GM12892 (cell line): Measurements from ENCODE around the gene C1orf210.

Experiments
- DNase-seq: peaks from one replicate; pipeline ENCODE4 v3.0.0; 2011; ENCODE audit not compliant: insufficient read length
- FAIRE-seq: peaks from 2 replicates; lab custom pipeline; 2011; peaks lifted over from hg19 to GRCh38; lab: Jason Lieb, UNC
- POLR2A ChIP-seq: IDR thresholded peaks from 2 replicates; pipeline ENCODE4 v1.6.1; 2011; ENCODE audit warnings: low read depth, low read length, control low read depth
- POLR2AphosphoS5 ChIP-seq: IDR thresholded peaks from 2 replicates; pipeline ENCODE4 v1.6.1; 2011; ENCODE audit warnings: low read depth, low read length, control low read depth
- TAF1 ChIP-seq: IDR thresholded peaks from 2 replicates; pipeline ENCODE4 v1.6.1; 2011; ENCODE audit warnings: low read depth, mild to moderate bottlenecking, control low read depth, low read length, borderline replicate concordance

C1orf210 gene

GRCh38 chr1:43292216-43292615 lies 6.8 kb upstream of the C1orf210 start:
- FAIRE-seq (no peak), DNase-seq (no peak)
- no peak for TF ChIP-seq POLR2AphosphoS5
- no peak for TF ChIP-seq TAF1
- TF ChIP-seq POLR2A = no peak

- no peak for FAIRE-seq
- TF ChIP-seq POLR2A (no peak), TAF1 (no peak), POLR2AphosphoS5 (no peak)
- DNase-seq = no peak
Observed at GRCh38 chr1:43288785-43289706, 3.7 kb upstream of the C1orf210 start.

- DNase-seq (no peak), FAIRE-seq (no peak)
- TF ChIP-seq TAF1 (no peak), POLR2A (no peak), POLR2AphosphoS5 (no peak)
Observed at GRCh38 chr1:43288058-43288784, 2.8 kb upstream of the C1orf210 start.

- DNase-seq (no peak), FAIRE-seq (no peak)
- TF ChIP-seq POLR2A (no peak), TAF1 (no peak), POLR2AphosphoS5 (no peak)
Observed at GRCh38 chr1:43286533-43286932, 1.2 kb upstream of the C1orf210 start.

DNA sequence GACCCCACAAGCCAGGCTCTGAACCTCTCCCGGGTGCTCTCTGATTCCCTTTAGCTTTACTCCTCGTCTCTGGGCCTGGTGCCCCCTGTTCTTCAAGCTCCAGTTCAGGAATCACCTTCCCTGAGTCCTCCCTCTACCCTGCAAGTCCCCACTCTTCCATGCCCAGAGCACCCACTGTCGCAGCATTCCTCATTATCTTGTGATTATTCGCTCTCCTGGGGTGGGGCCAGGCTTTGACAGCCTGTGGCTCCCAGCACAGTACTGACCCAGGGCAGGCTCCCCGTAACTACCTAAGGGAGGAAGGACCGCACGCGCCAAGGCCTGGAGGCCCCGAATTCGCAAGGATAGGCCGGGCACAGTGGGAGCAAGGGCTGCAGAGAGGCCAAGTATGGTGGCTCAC lies 734 bp upstream of the C1orf210 start:
- TF ChIP-seq POLR2AphosphoS5 (no peak), POLR2A (no peak), TAF1 (no peak)
- no peak for FAIRE-seq
- DNase-seq = no peak

DNA sequence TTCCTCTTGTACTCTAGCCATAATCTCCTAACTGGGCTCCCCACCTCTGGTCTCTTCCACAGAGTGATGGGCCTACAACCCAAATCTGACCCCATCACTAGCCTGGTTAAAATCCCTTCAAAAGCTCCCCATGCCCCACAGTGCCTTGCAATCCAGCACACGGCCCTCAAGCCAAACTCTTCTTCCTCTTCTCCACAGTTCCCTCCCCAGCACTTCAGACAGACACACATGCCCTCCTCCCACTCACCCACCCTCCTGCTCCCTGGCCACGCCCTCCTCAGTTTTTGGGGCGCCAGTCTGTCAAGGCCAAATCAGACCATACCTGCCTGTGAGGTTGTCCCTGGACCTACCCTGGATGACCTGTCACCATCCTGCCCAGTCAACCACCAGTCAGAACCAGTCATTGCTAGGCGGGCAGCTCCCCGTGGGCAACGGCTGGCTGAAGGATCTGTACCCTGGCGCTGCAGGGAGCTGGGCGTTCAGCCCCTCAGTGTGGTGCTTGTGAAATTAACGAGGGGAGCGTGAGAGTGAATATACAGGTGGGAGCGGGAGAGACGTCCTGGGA lies 753 bp downstream of the C1orf210 start:
- DNase-seq (no peak), FAIRE-seq (no peak)
- no peak for TF ChIP-seq POLR2AphosphoS5

GRCh38 chr1:43284065-43284464 lies 1.3 kb downstream of the C1orf210 start:
- DNase-seq = no peak
- no peak for TF ChIP-seq TAF1
- no peak for TF ChIP-seq POLR2A
- no peak for TF ChIP-seq POLR2AphosphoS5
- FAIRE-seq = no peak

DNA sequence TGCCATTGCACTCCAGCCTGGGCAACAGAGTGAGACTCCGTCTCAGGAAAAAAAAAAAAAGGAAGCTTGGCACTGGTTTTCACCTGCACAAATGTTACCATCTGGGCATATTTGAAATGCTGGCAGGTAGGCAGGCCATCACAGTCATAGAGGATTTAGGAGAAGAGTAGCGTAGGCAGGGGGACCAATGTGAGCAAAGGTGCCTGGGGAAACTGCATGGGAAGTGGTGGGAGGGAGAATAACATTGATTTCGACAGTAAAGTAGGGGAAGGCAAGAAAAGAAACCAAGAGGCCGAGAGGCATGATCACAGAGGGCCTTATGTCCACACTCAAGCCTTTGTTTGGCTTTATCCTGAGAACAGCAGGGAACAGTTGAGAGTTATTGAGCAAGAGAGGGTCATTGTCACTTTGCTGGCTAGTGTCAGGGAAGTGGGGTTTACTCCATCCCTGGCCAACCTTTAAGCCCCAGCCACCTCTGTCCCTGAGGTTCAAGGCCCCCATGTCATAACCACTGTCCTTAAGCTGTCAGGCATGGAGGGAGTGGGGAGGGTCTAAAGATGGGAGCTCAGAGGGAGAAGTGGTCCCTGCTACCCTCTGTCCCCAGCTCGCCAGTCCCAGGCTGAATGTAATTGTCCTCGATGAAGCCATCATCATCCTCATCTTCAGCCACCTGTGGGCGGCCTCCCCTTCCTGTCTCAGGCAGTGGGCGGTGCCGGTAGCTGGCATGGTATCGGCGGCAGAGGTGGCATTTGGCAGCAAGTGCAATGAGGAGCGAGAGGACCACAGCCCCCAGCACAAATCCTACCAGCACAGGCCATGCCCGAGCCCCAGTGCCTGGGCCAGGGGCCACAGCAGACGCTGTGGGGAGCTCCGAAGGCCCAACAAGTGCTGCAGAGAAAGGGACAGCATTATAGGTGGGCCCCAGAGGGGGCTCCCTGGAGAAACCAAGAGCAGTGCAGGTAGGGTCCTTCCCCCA lies 2.9 kb downstream of the C1orf210 start:
- TF ChIP-seq POLR2A (no peak), POLR2AphosphoS5 (no peak), TAF1 (no peak)
- DNase-seq (no peak), FAIRE-seq (no peak)

GRCh38 chr1:43280692-43281091 lies 4.7 kb downstream of the C1orf210 start:
- TF ChIP-seq POLR2AphosphoS5 (no peak), POLR2A (no peak), TAF1 (no peak)

GRCh38 chr1:43279666-43280065 lies 5.7 kb downstream of the C1orf210 start:
- FAIRE-seq = no peak
- DNase-seq = no peak
- TF ChIP-seq TAF1 = no peak
- TF ChIP-seq POLR2A = no peak
- TF ChIP-seq POLR2AphosphoS5 = no peak

More at GRCh38 chr1:43280692-43281091, 4.7 kb downstream of the C1orf210 start:
- DNase-seq (no peak), FAIRE-seq (no peak)

GRCh38 chr1:43279161-43279560 lies 6.2 kb downstream of the C1orf210 start:
- FAIRE-seq (no peak), DNase-seq (no peak)
- no peak for TF ChIP-seq POLR2AphosphoS5
- TF ChIP-seq POLR2A = no peak
- no peak for TF ChIP-seq TAF1
